GM21515 (cell line): ENCODE data around the gene GOLGA8K.
"Not testable (repeated sequence)": the region's sequence is repeated elsewhere in the genome, so short reads cannot be mapped to it uniquely, and the experiment has no call there.

ENCODE experiments used
- ATAC-seq: cut with Tn5 transposase; IDR thresholded peaks from one replicate; pipeline ENCODE4 v1.9.1; 2021; ENCODE audit not compliant: unreplicated experiment

The GOLGA8K gene

DNA sequence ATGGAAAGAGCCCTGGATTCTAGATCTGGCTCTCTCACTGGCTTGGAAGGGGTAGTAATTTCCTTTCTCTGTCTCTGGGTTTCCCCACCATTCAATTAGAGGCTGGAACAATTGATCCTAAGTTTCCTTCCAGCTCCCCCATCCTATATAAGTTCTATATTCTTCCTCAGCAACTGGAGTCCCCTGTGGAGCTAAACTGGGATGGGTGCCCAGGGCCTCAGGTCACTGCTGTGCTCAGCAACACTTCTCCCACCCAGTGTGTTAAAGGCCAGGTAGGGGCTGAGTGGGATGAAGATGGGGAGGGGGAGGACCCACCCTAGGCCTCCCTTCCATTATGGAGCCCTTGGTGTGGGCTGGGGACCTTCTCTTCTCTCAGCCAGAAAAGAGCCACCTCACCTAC lies 46.2 kb downstream of the GOLGA8K start:
- ATAC-seq = not testable (repeated sequence)

DNA sequence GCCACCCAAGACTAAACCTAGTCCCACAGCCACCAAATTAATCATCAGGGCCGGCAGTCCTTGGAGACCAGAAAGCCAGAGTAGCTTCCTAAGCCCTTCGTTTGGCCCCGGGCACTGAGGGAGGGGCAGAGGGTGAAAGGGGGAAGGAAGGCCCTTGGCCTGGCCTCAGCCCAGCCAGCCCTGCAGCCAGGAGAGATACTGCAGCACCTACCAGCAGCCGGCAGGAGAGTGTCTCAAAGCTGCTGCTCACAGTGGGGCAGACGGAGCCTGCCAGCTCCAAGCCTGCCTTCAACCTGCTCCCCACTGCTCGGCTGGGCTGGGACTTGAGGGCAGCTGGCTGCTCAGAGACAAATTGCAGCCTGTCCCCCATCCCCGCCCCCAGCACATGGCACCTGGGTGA lies 50.3 kb downstream of the GOLGA8K start:
- not testable (repeated sequence) for ATAC-seq

DNA sequence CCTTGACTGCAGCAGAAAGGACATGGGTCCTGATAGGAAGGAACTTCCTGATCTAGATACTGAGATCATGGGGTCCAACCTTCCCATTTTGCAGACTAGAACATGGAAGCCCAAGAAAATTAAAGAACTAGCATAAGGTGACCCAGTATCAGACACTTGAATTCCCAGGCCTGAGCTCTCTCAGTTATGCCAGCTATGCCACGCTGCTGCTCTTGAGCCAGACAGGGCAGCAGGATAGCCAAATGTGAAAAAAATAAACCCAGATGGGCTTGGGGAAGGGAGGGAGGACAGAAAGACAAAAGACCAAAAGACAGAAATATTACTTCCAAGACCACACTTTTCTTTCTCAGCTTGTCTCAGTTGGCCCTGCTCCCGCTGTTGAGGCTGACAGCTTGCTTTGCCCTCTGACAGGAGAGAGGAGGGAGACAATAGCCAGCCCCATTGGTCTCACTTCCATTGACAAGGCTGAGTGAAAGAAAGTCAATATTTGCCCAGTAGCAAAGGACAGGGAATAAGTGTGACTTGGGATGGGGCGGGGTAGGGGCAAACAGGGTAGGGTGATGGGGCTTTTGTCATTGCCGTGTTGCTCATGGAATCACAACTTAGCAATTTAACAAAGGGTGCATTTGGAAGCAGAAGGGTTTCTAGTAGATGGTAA lies 52.4 kb downstream of the GOLGA8K start:
- not testable (repeated sequence) for ATAC-seq

DNA sequence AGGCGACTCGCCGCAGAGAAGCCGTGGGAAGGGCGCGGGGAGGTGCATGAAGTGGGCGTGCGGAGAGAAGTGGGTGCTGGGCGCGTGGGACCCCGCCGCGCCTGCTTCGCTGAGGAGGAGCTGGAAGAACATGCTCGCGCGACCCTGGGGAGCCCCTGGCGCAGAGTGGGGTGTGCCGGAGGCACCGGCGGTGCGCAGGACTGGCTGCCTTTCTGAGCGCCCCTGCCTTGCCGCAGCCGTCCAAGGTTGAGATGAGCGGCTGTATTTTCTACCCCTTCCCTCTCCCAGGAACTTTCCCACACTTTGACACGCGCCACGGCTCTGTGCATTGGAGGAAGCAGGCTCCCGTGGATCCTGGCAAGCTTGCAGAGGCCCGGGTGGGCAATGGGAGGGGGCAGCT lies 56.1 kb downstream of the GOLGA8K start:
- ATAC-seq = not testable (repeated sequence)

DNA sequence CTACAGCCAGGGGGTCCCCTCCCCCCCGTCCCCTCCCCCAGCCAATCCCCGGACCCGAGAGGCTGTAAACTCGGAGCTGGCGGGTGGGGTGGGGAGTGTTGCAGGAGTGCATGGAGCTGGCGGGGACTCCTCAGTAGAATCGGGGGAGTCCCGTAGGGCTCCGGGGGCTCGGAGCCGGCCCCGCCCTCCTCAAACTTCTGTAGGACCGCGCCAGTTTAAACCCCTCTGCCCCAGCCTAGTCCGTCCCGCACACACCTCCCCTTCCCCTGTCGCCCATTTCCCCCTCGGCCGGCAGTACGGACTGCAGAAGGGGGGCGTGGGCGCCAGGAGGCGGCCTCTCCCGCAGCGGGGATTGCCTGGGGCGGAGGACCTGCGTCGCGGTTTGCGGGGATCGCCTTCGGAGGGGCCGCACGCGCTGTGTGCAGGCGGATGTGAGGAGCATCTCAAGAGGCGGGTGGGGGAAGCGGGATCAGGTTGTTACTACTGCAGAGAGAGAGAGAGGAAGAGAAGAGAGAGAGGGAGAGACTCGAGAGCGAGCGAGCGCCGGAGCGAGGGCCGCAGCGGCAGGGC lies 57.0 kb downstream of the GOLGA8K start:
- ATAC-seq = not testable (repeated sequence)

DNA sequence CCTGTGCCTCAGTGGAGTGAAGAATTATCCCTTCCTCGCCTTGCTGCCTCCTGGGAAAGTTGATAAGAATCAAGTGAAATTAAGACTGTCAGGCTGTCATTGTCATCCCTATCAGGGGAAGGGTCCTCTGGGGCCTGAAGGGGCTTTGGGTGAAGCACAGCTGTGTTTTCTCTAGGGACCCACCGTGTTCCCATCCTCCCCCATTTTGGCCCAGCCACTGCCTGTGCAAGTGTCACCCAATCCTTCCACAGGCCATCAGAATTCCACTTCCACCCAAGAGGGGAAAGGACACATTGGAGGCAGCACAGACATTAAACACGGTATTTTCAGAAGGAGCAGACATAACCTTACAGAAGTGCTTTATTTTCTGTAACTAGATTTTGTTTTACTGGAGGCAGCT lies 59.2 kb downstream of the GOLGA8K start:
- ATAC-seq = not testable (repeated sequence)
